GM12864 (cell line): ENCODE data around the gene CELA2B.
"Not testable (repeated sequence)": the region's sequence is repeated elsewhere in the genome, so short reads cannot be mapped to it uniquely, and the experiment has no call there.

ENCODE experiments used
- DNase-seq: peaks from one replicate; pipeline ENCODE4 v3.0.0-alpha.2; 2011; ENCODE audit warnings: low read depth
- H3K4me3 ChIP-seq: 2 replicates; pipeline ENCODE4 v1.5.1; 2011; ENCODE audit warnings: mild to moderate bottlenecking, low read depth, low read length, control low read depth
- CTCF ChIP-seq: IDR thresholded peaks from 2 replicates; pipeline ENCODE4 v1.5.1; 2011; ENCODE audit warnings: low read depth, mild to moderate bottlenecking, moderate library complexity, low read length, control low read depth, inconsistent platforms; ENCODE audit errors: missing control alignments

Gene CELA2B

DNA sequence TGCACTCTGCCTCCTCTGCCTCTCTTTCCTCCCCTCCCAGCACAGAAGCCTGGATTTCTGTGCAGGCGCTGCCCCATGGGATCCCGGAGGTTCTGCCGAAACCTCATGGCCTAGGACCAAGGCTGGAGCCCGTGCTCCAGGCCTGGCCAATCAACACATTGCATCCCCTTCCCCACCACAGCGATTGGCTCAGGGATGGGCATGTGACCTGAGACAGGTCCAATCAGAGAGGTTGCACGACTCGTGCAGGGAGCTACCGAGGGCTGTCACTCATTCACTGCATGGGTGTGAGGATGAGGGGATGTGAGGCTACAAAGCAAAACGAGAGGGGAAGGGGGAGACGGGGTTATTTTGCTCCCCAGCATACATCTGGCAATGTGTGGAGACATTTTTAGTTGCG, 3.3 kb upstream of the CELA2B start:
- DNase-seq, result no peak
- TF ChIP-seq CTCF, result no peak
- no peak overlapping the region for H3K4me3 ChIP-seq

DNA sequence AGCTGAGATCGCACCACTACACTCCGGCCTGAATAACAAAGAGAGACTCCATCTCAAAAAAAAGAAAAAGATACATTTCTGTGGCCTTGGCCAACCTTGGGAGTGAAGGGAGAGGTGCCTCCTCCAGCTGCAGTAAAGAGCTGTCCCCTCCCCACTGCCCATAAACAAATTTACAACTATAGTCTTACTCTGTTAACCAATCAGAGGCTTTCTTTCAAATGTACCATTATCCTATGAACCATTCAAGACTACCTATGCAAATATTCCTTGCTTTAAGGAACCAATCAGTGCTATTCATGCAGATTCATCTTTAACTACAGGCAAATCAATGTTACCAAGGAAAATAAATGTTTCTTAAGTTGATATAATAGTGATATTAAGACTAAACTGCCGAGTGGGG, 1.0 kb downstream of the CELA2B start:
- no peak for TF ChIP-seq CTCF

GRCh38 chr1:15477646-15478212, 1.8 kb downstream of the CELA2B start:
- TF ChIP-seq CTCF, result no peak
- no peak for DNase-seq
- H3K4me3 ChIP-seq, result no peak overlapping the region

More for the DNA sequence above, 1.0 kb downstream of the CELA2B start:
- DNase-seq, result no peak
- no peak overlapping the region for H3K4me3 ChIP-seq

- no peak for TF ChIP-seq CTCF
- no peak for DNase-seq
- no peak overlapping the region for H3K4me3 ChIP-seq
Measured at GRCh38 chr1:15479654-15480347, 3.9 kb downstream of the CELA2B start.

- not testable (repeated sequence) for DNase-seq, H3K4me3 ChIP-seq
Measured at GRCh38 chr1:15482455-15482854, 6.6 kb downstream of the CELA2B start.

- DNase-seq, H3K4me3 ChIP-seq: not testable (repeated sequence)
Measured at GRCh38 chr1:15482983-15483543, 7.2 kb downstream of the CELA2B start.

- TF ChIP-seq CTCF, result no peak
- no peak overlapping the region for H3K4me3 ChIP-seq
- no peak for DNase-seq
Measured at GRCh38 chr1:15483971-15484370, 8.1 kb downstream of the CELA2B start.

DNA sequence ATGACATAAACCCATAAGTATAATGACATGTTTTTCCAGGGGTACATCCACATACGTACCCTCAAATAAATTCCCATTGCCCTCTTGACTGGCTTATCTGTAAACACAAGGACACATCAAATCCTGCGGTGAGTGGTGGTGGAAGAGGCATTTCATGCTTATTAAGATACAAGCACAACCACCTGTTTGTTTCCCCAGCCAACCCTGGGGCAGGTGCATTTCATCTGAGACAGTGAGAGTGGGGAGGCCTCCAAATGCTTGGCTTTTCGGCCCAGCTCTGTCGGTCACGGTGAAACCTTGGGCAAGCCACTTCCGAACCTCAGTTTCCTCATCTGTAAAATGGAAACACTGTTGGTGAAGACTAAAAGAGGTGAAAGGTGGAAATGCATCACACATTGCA, 8.5 kb downstream of the CELA2B start:
- not testable (repeated sequence) for DNase-seq, H3K4me3 ChIP-seq
